HepG2 (cell line): ENCODE results near the gene SENP7. TPM values are rescaled to one million over a fixed set of nuclear protein-coding genes. Genes with fewer than 3 reads are reported as not detected.

ENCODE experiments used
- AHR ChIP-seq: IDR thresholded peaks from 2 replicates; pipeline ENCODE4 v1.6.1; 2018; ENCODE audit warnings: missing genetic modification reagents, missing compliant biosample characterization
- BCL3 ChIP-seq: sonication (generic); formaldehyde crosslinking; IDR thresholded peaks from 2 replicates; pipeline ENCODE4 v1.5.1; 2020; ENCODE audit warnings: mild to moderate bottlenecking, missing genetic modification reagents, moderate library complexity
- BCLAF1 ChIP-seq: fragments of 450-650 bp; IDR thresholded peaks from 2 replicates; pipeline ENCODE4 v1.6.1; 2017; ENCODE audit warnings: mild to moderate bottlenecking
- CHD2 ChIP-seq: IDR thresholded peaks from 2 replicates; pipeline ENCODE4 v1.6.1; 2011; ENCODE audit warnings: low read depth, low read length, improper control_type of control experiment
- CREB3 ChIP-seq: sonication (generic); formaldehyde crosslinking; IDR thresholded peaks from 2 replicates; pipeline ENCODE4 v1.5.0; 2020; ENCODE audit warnings: missing genetic modification reagents
- KDM4B ChIP-seq: sonication (generic); formaldehyde crosslinking; IDR thresholded peaks from 2 replicates; pipeline ENCODE4 v1.4.0; 2020; ENCODE audit warnings: missing genetic modification reagents
- SALL1 ChIP-seq: sonication (generic); formaldehyde crosslinking; IDR thresholded peaks from 2 replicates; pipeline ENCODE4 v1.8.0; 2022; ENCODE audit warnings: mild to moderate bottlenecking, missing genetic modification reagents
- SSRP1 ChIP-seq: IDR thresholded peaks from 2 replicates; pipeline ENCODE4 v1.6.1; 2016; ENCODE audit warnings: control low read depth
- TMF1 ChIP-seq: sonication (generic); formaldehyde crosslinking; IDR thresholded peaks from 2 replicates; pipeline ENCODE4 v1.8.1; 2022; ENCODE audit warnings: low read depth, missing genetic modification reagents
- ZBTB40 ChIP-seq, 2 experiments: fragments of 450-650 bp in 1 of 2; sonication (generic) in 1 of 2; formaldehyde crosslinking in 1 of 2; IDR thresholded peaks; 2 replicates each; pipeline versions ENCODE4 v1.6.1 to v1.8.0; 2016 to 2022; ENCODE audit warnings: antibody characterized with exemption in 1 of 2, mild to moderate bottlenecking in 1 of 2, missing genetic modification reagents in 1 of 2
- ZNF10 ChIP-seq: sonication (generic); formaldehyde crosslinking; IDR thresholded peaks from 2 replicates; pipeline ENCODE4 v1.4.0; 2020; ENCODE audit warnings: mild to moderate bottlenecking, low read depth, missing genetic modification reagents, borderline replicate concordance
- ZNF549 ChIP-seq: sonication (generic); formaldehyde crosslinking; IDR thresholded peaks from 2 replicates; pipeline ENCODE4 v1.5.0; 2020; ENCODE audit warnings: missing genetic modification reagents
- ZNF577 ChIP-seq: sonication (generic); formaldehyde crosslinking; IDR thresholded peaks from 2 replicates; pipeline ENCODE4 v1.4.0; 2020; ENCODE audit warnings: mild to moderate bottlenecking, low read depth, missing genetic modification reagents, borderline replicate concordance
- polyA plus RNA-seq, 8 experiments: library from polyadenylated mRNA; depleted of rRNA in 3 of 8; stranded (reverse) in 7 of 8; unstranded in 1 of 8; fragments of >200 nt; fragmentation: Illumina TruSeq in 4 of 8; extraction: Trizol in 4 of 8; gene quantifications; 2 replicates each; pipeline versions ENCODE4 v1.2.1 to v1.2.3, GENCODE V29; 2011 to 2016; ENCODE audit warnings: low read depth in 4 of 8, missing spikeins in 1 of 8, mixed read lengths in 1 of 8; ENCODE audit not compliant: insufficient read depth in 1 of 8
- total RNA-seq, 5 experiments: library from RNA; depleted of rRNA; stranded (reverse); fragments of >200 nt; fragmentation: Illumina TruSeq; extraction: Trizol; gene quantifications; 2 replicates each; pipeline ENCODE4 v1.2.3, GENCODE V29; 2016; ENCODE audit warnings: low read depth in 1 of 5
- TF ChIP-seq, protein P1 (sequence below): IDR thresholded peaks from 2 replicates; pipeline ENCODE4 v1.6.1; 2016; ENCODE audit warnings: low read depth, borderline replicate concordance

SENP7 gene
- total and polyA plus RNA-seq, 2 of the 13 experiments (the other 11 are each of a cell fraction or from before 2014, with no cell fraction given), result 9.1 to 10.3 TPM

- TF ChIP-seq SALL1 (CRISPR knock-in tag) (peak; percentile 84), ZNF577 (CRISPR knock-in tag) (no peak), CREB3 (CRISPR knock-in tag) (no peak), CHD2 (no peak), ZBTB40 (IDR thresholded peaks at IDR 0.05) (peak; percentile 78), ZBTB40 (CRISPR knock-in tag; IDR thresholded peaks at IDR 0.05) (no peak; the same call in 1 of the 2 replicates), AHR (CRISPR knock-in tag) (0 out of 2 replicates have a peak, but pooled peaks have one; percentile 30), KDM4B (CRISPR knock-in tag) (0 out of 2 replicates have a peak, but pooled peaks have one; percentile 68), ZNF549 (CRISPR knock-in tag) (no peak), BCLAF1 (no peak), BCL3 (CRISPR knock-in tag) (0 out of 2 replicates have a peak, but pooled peaks have one; percentile 54), ZNF10 (no peak), TMF1 (CRISPR knock-in tag) (no peak), SSRP1 (CRISPR knock-in tag) (no peak)
- TF ChIP-seq, protein P1, sequence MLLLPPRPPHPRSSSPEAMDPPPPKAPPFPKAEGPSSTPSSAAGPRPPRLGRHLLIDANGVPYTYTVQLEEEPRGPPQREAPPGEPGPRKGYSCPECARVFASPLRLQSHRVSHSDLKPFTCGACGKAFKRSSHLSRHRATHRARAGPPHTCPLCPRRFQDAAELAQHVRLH, result peak; percentile 93
Measured at GRCh38 chr3:101561630-101562328, 48.8 kb upstream of the SENP7 start, which contains the start of gene TRMT10C (continued).
